ENCODE measurements around the gene DRD3.

DRD3 gene

DNA sequence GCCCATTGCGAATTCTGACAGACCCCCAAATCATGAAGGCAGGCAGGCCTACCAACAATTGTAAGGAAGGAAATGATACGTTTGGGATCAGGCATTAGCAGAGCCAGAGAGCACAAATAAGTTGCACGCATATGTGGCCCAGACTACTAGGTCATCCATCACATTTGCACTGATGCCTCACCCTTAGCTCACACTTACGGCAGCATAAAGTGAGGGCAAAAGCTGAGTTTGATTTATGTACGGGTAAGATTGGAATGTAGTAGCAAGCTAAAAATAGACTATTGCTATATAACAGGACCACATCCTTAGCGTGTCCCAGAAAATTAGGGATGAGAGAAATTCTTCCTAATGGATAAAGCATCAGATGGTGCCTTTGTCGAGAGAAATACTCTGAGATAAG is 63.7 kb downstream of the DRD3 start:
- no peak for DNase-seq

DNA sequence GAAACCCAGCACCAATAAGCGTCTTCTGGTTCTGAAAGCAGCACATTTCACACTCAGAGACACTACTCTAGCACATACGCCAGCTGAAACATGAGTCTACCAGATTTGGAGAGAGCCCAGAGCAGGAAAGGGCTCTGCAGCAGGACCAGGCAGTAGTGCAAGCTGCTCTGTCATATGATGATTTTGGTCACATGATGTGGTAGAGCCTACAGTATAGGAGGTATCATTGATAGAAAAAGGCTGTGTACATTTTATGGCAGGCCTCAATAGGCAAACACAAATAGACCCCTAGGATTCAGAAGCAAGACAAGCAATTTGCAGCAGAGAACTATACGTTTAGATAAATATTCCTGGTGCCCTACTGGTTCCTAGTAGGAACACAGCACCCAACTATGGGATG is 64.1 kb downstream of the DRD3 start:
- no peak for DNase-seq

DNA sequence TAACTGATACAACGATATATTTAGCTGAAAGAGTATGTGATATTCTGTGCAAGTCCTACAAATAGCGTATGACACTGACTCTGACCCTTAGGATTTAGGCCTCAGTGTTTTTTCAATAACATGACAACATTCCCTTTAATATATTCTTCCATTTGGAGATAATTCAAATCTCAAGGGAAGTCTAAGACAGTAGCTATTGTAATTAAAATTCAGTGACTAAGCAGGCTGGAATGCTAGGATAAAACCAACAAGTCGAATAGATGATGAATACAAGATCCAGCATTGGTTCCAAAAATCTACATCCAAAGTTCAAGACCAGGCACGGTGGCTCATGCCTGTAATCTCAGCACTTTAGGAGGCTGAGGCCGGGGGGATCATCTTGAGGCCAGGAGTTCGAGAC is 66.2 kb downstream of the DRD3 start:
- no peak for DNase-seq

DNA sequence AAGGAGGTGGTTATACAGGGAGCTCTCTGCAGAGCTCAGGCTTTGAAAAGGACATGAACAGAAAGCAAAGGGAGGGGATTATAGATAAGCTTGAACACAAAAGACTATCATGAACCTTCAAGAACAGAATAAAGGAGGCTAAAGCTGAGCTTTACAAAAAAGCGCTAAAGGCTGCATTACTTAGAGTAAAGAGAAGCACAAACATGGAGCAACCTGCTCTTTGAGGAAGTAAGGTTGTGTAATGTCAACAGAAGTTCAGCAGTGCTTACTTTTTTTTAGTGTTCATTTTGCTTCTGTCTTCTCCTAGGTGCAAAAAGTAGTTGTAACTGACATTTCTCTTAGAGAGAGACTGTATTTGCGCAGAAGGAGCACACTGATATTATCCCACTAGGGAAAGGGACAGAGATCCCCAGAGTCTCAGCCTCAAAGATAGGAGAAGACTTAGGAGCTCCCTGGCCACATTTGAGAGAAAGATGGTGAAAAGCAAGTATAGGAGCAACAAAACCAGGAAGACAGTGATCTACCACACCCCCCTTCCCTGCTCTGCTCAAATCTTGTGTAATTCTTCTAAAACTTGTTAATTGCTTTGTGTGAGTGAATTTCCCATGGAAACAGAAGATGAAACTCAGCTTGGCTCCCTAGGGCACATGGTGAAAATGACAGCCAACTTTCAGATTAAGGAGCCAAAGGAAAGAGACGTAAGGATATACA is 67.6 kb downstream of the DRD3 start:
- no peak for DNase-seq

DNA sequence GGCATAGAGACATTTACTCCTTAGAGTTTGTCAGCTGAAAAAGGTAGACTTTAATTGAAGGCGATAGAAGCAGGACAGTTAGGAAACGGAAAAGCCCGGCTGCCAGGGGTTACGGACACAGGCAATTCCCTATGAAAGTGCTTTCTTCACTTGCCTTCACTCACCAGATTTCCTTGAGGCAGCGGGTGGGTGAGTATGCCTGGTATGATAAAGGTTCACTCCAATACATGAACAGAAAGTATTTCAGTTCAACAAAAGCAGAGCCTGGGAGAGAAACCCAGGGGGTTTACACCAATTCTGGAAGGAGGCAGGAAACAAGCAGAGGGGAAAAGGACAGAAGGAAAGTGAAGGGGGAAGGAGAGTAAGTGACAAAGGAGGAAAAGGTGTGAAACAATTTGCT is 68.4 kb downstream of the DRD3 start:
- no peak for DNase-seq

DNA sequence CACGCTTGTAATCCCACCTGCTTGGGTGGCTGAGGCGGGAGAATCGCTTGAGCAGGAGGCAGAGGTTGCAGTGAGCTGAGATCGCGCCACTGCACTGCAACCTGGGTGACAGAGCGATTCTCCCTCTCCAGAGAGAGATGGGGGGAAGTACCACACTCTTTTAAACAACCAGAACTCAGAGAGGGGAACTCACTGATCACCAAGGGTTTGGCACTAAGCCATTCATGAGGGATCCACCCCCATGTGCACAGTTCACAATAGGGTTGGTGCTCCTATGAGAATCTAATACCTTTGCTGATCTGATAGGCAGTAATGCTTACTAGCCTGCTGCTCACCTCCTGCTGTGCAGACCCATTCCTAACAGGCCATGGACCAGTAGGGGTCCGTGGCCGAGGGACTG is 70.7 kb downstream of the DRD3 start:
- DNase-seq = no peak

DNA sequence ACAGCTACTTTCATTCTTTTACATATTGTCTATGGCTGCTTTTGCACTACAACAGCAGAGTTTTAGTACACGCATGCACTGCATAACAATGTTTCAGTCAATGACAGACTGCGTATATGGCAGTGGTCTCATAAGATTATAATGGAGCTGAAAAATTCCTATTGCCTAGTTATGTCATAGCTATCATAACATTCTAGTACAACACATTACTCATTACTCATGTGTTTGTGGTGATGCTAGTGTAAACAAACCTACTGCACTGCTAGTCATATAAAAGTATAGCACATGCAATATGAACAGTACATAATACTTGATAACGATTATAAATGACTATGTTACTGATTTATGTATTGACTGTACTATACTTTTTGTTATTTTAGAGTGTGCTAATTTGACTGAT is 74.4 kb downstream of the DRD3 start:
- no peak for DNase-seq

DNA sequence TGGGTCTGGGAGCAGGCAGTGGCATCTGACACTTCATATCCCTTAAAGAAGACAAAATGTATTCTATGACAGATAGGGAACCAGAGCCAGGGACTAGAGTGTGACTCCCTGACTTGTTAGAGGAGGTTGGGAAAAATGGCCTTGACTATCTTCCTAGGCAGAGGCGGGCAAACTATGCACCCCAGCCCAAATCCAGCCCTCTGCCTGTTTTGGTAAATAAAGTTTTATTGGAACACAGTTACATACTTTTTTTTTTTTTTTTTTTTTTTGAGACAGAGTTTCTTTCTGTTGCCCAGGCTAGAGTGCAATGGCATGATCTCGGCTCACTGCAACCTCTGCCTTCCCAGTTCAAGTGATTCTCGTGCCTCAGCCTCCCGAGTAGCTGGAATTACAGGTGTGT is 75.0 kb downstream of the DRD3 start:
- no peak for DNase-seq

DNA sequence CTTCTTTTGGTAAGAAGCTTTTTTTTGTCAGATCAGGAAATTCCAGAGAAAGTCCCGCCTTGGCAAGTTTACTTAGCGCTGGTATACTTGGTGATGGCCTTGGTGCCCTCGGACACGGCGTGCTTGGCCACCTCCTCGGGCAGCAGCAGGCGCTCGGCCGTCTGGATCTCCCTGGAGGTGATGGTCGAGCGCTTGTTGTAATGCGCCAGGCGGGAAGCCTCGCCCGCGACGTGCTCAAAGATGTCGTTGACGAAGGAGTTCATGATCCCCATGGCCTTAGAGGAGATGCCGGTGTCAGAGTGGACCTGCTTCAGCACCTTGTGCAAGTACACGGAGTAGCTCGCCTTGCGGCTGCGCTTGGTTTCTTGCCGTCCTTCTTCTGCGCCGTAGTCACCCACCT is 75.7 kb downstream of the DRD3 start:
- no peak for DNase-seq

DNA sequence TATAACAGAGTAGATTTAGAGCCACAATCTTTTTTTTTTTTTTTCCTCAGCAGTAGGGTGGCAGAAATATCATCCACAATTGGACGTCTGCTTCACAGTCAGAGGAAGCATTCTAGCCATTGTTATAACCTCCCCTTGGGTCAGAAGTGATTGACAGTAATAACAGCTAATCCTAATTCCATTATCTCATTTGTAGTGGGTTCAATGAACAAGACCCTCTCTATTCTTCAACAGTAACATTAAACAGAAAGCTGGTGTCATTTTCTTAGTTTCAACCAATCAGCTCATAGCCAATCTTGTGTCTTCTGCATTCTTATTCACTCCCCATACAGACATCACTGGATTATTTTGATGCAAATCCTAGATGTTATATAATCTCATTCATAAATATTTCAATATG is 77.8 kb downstream of the DRD3 start:
- DNase-seq = no peak

DNA sequence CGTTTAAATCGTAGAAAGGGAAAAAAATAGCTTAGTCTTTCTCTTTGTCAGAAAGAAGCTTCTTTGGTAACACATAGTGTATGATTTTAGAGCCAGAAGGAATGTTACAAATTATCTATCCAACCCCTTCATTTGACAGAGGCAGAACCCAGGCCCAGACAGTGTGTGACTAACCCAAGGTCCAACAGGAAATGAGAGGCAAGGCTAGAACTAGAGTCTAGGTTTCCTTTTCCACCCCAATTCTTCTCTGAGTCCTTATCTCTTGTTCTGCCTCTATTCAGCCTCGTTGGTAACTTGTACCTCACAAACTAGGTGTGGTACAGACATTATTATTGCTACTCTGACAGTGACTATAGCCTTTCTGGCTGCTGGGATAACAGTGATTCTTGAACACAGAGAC is 83.1 kb downstream of the DRD3 start:
- no peak for DNase-seq

DNA sequence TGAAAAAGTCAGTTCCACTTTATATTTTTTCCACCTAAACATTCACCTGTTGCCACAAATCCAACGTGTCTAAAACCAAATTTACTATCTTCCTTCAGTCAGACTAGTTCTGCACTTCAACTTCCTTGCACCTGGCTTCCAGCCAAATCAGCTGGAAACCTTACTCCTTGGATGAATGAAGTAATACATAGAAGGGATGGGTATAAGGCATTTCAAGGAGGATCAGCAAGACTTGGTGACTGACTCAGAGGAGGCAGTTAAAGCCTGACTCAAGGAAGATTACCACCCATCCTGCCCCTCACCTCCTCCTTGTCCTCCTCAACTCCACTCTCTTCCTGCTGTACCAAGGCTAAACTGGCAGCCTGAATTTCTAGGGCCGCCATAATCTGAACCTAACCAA is 85.3 kb downstream of the DRD3 start:
- DNase-seq = no peak

DNA sequence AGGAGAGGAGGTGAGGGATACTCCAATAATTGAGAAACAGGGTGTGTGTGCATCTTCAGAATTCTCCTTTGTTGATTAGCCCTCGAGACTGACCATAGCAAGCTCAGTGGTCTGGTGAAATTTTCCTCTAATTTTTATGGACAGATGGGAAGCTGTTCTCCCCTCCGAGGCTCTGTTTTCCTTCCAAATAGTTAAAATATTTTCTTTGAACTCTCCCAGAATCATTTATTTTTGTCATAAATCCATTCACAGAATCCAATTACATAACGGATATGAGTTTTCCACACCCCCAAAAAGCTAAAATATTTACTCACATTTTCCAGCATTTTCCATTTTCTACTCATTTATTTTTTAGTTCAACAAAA is 85.9 kb downstream of the DRD3 start:
- DNase-seq = no peak

DNA sequence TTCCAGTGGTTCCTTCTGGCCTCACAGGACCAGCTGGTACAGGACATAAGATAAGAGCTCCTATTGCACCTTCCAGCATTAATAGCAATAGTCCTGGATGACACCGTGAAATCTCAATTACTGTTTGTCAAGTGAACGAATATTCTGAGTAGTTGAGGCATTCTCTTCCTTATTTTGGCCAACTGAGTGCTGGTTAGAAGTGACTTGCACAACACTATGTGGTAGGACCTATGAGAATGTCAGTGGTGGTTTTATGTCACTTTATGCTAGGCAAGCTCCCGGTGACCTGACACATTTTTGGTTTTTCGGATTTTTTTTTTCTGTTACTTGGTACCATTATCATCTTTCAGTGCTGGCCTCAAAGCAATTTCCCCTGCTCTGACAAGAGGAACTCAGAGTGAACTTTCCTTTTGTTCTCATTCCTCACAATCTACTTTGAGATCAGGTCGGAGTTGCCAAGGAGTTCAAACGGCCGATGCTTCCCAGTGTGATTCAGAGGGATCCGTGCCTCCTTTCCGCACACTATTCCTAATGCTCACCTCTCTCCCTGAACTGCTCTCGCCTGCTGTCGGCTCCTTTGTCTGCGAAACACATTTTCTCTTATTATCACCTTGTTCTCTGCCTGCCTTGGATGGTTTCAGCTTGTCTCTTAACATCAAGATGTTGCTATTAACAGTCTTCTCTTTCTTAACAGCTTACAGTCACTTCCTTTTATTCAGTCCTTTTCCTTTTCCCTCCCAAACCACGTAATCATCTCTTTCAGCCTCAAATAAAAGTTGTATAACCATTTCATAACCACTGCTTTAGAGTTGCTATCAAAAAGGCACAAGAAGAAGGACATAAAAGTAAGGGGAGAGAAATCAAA is 86.5 kb downstream of the DRD3 start:
- DNase-seq = no peak

DNA sequence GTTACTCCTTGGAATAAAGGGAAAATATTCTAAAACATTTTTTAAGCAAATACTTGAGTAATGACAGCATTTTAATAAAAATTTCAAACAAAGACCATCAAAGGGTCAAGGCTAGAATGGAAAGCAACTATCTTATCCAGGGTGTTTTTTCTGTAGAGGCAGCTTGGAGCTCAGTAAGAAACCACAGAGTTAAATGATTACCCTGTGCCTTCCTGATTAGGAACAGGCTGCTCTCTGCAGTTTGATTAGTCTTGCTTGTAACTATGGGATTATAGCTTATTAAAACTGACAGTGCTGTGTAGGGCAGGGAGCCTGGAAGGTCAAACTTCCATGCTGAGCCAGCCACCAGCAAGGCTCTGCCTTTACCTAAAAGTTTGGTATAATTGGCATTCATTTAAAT is 89.2 kb downstream of the DRD3 start:
- DNase-seq = no peak

DNA sequence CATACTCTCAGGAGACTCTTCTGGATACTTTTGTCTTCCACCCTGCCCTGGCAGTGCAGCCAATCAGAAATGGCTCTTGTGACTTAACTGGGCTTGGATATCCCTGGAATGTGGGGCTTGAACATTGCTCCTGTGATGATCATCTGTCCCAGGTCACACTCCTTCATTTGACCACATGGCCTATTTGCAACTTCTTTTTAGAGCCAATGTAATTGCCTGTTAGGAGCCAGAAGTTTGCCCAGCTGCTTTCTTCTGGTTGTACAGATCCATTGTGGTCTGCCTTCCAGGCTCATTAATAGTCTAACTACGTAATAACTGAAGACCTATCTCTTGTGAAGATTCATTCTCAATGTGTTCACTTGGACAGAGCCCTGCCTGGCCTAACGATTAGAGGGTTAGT is 92.5 kb downstream of the DRD3 start:
- no peak for DNase-seq

DNA sequence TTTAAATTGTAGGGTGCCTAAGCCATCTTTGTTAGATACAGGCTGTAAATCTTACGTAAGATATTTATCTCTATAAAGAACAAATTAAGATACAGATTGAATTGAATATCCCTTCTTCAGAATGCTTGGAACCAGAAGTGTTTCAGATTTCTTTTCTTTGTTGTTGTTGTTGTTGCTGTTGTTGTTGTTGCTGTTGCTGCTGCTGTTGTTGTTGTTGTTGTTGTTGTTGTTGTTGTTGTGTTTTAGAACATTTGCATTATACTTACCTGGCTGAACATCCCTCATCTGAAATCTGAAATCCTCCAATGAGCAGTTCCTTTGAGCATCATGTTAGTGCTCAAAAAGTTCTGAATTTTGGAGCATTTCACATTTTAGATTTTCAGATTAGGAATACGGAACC is 95.7 kb downstream of the DRD3 start:
- no peak for DNase-seq

DNA sequence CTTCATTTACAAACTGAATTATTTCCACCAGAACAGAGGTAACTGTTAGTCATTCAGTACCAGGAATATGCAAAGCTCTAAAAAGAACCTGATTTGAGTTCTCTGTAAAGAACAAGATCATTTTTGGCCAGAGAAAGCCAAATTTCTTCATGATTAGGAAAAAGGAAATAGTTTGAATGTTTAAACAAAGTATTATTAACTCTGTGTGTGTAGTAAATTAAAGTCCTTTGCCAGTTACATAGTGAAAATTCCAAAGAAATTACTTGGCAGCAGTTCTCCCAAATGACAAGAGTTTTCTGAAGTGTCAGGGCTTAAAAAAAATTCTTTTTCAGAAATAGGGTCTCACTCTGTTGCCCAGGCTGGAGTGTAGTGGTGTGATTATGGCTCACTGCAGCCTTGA is 97.8 kb downstream of the DRD3 start:
- DNase-seq = no peak

DNA sequence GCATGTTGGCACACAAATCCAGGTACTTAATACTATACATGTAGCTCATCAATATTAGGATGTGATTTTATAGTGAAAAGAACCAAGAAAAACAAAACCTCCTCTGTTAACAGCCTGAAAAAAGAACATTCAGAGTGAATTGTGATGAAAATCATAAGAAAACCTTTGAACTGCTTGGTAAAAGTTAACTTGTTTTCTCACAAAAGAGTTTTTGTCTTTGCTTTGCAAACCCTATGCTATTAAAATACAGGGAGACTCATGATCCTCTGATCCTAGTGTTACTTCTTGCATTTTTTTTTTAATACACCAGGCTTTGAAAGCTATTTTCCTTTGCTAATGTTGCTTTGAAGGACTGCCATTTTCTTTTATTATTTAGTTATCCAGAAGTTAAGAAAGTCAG is 98.7 kb downstream of the DRD3 start:
- DNase-seq = no peak

DNA sequence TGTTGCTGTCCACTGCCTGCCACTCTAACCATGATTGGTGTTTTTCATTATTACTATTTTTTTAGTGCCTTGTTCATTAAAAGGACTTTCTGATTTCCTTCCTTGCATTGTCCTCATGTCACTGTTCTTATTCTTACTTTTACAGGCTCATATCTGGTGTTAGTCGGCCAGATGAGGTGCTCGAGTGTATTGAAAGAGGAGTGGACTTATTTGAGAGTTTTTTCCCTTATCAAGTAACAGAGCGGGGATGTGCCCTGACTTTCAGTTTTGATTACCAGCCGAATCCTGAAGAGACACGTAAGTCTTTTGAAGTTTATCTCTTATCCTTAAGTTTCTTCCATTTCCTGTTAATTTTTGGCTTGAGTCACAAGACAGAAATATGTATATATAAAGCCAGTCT is 99.1 kb downstream of the DRD3 start:
- DNase-seq = no peak

DNA sequence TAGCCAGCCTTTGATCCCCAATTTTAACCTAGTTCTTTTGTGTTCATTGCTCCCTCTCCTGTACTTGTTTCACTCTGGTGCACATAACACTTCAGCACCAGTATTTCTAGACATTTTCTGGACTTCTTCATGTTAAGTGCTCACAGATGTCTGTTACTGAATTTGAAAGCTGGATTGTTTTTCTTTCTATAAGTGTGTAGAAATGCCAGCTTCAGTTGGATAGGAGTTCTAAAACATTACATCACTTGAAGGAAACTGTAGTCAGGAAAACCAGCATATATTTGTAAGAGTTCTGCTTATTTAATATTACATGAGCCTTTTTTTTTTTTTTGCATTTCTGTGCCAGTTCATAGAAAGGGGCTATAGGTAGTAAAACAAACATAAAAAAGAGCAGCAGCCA is 100.7 kb downstream of the DRD3 start:
- no peak for DNase-seq
